GM13977 (cell line): Measurements from ENCODE around the gene SCLT1.
"Not testable (repeated sequence)": the region's sequence is repeated elsewhere in the genome, so short reads cannot be mapped to it uniquely, and the experiment has no call there.

Experiments
- DNase-seq: peaks from one replicate; pipeline ENCODE4 v3.0.0; 2012; ENCODE audit warnings: low spot score
- in situ Hi-C: fragments of 300-500 bp; cut with MboI; formaldehyde crosslinking; loops from one replicate; pipeline ENCODE4 v1.12.0; 2022; ENCODE audit warnings: low sequenced_read_pairs, low pct_unique_long_range_greater_than_20kb, mixed read lengths, inconsistent platforms; ENCODE audit not compliant: unreplicated experiment
- TF ChIP-seq, protein P1 (sequence below): IDR thresholded peaks from 2 replicates; pipeline ENCODE4 v1.5.1; 2012; ENCODE audit warnings: mild to moderate bottlenecking, control low read depth; ENCODE audit not compliant: insufficient read depth; ENCODE audit errors: extremely low read depth, missing control alignments

Gene SCLT1

DNA sequence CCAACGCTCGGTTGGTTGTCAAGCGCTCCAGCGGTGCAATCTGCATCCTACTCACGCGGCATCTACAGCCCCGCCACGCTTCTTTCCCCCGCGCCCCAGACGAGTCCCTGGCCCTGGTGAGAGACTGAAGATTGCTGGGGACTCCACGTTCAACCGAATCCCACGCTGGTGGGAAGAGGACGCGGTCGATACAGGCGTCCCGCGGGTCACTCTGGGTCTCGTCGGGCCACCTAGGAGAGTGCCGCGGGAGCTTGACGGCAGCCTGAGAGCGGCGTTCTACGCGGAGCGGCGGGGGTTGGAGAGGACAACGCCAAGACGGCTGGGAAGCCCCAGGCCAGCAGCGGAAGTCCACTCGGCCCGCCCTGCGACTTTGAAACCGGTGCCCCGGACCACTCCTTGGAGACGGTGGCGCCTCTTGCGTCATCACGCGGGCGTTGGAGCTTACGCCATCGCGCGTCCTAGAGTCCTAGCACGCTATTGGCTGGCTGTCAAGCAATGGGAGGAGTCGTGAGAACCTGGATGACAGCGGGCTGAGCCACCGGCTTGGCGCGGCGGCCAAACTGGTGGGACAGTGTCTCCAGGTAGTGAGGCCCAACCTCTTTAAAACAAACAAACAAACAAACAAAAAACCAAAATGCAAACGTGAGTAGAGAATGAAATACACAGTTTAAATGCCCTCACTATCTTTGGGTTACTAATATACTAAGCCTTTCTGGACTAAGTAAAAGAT, at the start of gene SCLT1:
Gene SCLT1, minus strand, starts transcription at position 349 of the 730 bp plus-strand sequence. CDS start 436 bp downstream, outside the sequence.
- in situ Hi-C loops: no loop called here
- DNase-seq: peak; percentile 89
- TF ChIP-seq, protein P1, sequence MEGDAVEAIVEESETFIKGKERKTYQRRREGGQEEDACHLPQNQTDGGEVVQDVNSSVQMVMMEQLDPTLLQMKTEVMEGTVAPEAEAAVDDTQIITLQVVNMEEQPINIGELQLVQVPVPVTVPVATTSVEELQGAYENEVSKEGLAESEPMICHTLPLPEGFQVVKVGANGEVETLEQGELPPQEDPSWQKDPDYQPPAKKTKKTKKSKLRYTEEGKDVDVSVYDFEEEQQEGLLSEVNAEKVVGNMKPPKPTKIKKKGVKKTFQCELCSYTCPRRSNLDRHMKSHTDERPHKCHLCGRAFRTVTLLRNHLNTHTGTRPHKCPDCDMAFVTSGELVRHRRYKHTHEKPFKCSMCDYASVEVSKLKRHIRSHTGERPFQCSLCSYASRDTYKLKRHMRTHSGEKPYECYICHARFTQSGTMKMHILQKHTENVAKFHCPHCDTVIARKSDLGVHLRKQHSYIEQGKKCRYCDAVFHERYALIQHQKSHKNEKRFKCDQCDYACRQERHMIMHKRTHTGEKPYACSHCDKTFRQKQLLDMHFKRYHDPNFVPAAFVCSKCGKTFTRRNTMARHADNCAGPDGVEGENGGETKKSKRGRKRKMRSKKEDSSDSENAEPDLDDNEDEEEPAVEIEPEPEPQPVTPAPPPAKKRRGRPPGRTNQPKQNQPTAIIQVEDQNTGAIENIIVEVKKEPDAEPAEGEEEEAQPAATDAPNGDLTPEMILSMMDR: no peak

DNA sequence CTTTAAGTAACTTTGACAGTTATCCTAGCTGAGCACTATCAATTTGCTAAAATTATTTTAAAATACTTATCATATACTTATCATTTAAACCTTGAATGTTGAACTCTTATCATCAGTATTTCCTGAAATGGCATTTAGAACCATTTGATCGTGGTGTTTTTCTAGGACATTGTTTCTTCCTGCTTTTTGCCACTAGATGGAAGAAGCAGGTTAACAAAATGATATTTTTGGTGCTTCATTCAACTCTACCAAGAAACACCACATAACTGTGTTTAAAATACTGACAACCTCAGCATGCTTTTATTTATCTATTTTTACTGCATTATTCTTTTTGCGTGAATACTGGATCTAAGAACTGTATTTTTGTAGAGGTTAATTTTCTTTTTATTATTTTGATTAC, 47.2 kb upstream of the SCLT1 start:
- no peak for DNase-seq
- in situ Hi-C loops: no loop called here

DNA sequence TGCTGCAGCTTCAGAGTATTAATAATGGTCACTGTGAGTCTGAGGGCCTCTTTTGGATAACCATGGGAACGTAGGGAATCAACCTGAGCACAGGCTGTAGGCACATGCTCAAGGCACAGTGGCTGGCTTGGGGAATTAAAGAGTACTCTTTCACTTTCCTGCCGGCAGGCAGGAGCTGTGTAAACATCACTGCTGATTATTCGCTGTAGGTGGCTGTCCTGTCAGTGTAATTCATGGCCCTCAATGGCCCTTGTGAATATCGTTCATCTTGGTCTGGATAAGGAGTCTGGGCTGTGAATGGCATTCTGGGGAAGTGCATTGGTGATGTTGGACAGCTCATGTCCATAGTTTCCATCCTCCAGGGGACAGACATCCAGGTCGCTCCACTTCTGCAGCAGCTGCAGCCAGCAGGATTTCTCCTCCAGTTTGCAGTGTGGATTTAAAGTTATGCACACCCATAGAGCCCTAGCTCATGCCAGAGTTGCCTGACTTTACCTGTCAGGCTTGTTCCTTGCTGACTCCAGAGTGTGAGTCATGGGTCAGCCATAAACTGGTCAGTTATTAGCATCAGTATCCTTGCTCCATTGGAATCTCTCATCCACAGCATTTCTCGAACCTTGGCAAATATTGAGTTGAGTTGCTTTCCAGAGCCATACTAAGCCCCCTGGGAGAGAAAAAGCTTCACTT, 45.6 kb upstream of the SCLT1 start:
- in situ Hi-C loops: no loop called here
- TF ChIP-seq, protein P1: no peak
- DNase-seq: no peak

More for the DNA sequence above, 47.2 kb upstream of the SCLT1 start:
- TF ChIP-seq, protein P1: no peak

DNA sequence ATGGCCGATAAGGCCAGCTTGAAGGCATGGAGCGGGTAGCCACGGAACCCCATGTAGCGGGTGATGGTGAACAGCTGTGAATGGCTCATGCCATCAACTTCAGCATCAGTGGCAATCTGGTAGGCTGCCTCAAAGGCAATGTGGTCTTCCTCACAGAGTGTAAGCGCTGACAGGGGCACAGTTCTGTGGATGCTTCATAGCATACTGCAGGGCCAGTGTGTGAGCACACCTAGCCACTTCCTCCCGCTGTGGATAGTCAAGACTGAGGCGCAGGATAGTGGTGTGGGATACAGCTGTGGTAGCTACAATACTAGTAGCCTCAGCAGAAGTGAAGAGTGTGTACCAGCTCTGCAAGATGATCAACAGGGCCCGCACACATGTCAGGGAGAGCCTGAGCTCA, 43.1 kb upstream of the SCLT1 start:
- in situ Hi-C loops: no loop called here
- DNase-seq: no peak
- TF ChIP-seq, protein P1: no peak

DNA sequence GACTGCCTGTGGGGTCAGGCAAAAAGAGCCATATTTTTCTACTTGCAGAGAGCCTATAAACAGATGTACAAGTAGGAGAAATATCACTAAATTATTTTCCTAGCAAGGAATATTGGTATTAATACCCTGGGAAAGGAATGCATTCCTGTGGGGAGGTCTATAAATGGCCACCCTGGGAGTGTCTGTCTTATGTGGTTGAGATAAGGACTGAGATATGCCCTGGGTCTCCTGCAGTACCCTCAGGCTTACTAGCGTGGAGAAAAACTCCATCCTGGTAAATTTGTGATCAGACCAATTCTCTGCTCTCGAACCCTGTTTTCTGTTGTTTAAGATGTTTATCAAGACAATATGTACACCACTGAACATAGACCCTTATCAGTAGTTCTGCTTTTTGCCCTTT, 38.0 kb upstream of the SCLT1 start:
- DNase-seq: no peak
- TF ChIP-seq, protein P1: no peak
- in situ Hi-C loops: no loop called here

DNA sequence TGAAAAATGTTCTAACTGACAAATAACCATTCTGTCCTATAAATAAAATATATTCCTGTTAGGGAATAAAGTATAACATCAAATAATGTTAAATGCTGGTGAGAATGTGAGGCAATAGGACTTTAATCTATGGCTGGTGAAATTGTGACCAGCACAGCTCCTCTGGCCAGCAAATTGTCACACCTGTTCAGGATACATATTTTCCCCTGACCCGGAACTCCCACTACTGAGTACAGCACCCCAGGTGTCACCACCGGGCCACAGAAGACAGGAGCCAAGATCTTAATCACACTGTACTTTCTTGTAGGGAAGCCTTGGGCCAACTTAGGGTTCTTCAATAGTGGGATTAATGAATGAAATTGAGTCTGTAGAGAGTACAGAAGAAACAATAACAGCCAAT, 35.8 kb upstream of the SCLT1 start:
- in situ Hi-C loops: no loop called here
- TF ChIP-seq, protein P1: no peak
- no peak for DNase-seq

DNA sequence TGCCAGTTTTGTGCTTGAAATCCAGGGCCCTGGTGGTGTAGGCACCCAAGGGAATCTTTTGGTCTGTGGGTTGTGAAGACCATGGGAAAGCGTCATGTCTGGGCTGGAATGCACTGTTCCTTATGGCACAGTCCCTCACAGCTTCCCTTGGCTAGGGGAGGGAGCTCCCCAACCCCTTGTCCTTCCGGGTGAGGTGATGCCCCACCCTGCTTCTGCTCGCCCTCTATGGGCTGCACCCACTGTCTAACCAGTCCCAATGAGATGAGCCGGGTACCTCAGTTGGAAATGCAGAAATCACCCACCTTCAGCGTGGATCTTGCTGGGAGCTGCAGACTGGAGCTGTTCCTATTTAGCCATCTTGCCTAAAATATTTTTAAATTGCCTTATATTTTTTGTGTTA, 33.3 kb upstream of the SCLT1 start:
- DNase-seq, in situ Hi-C loops: not testable (repeated sequence)
